GM23338 (cell line): ENCODE measurements around the gene GPSM1. TPM values are rescaled to one million over a fixed set of nuclear protein-coding genes. Genes with fewer than 3 reads are reported as not detected.

Experiments used
- ATAC-seq: fragments of 200-7000 bp; cut with Tn5 transposase; 3 replicates; pipeline ENCODE4 v1.9.1; 2020
- DNase-seq: peaks from one replicate; pipeline ENCODE4 v3.0.0-alpha.2; 2015; ENCODE audit warnings: low spot score
- H2AFZ ChIP-seq: fragments of 200-600 bp; sonication (generic); 2 replicates; pipeline ENCODE4 v1.8.0; 2016; ENCODE audit warnings: antibody characterized with exemption, mild to moderate bottlenecking, moderate library complexity
- H3F3A ChIP-seq: fragments of 200-600 bp; sonication (generic); replicated peaks from 2 replicates; pipeline ENCODE4 v1.8.0; 2017; ENCODE audit warnings: antibody characterized with exemption, mixed run types, low read depth
- H3K27ac ChIP-seq: fragments of 200-600 bp; sonication (generic); 2 replicates; pipeline ENCODE4 v1.6.1; 2016; ENCODE audit warnings: low read depth
- H3K27me3 ChIP-seq: fragments of 200-600 bp; sonication (generic); 2 replicates; pipeline ENCODE4 v1.8.0; 2016; ENCODE audit warnings: mild to moderate bottlenecking, mixed run types, moderate library complexity; ENCODE audit not compliant: insufficient read depth
- H3K36me3 ChIP-seq: fragments of 200-600 bp; sonication (generic); 2 replicates; pipeline ENCODE4 v1.8.0; 2016; ENCODE audit warnings: mild to moderate bottlenecking; ENCODE audit not compliant: insufficient read depth
- H3K4me1 ChIP-seq: fragments of 200-600 bp; sonication (generic); 2 replicates; pipeline ENCODE4 v1.8.0; 2016; ENCODE audit warnings: mild to moderate bottlenecking, moderate library complexity; ENCODE audit not compliant: insufficient read depth
- H3K4me2 ChIP-seq: fragments of 200-600 bp; sonication (generic); 2 replicates; pipeline ENCODE4 v1.7.1; 2017; ENCODE audit warnings: mixed run types
- H3K4me3 ChIP-seq: fragments of 200-600 bp; sonication (generic); 2 replicates; pipeline ENCODE4 v1.6.1; 2016; ENCODE audit warnings: mixed run types
- H3K79me2 ChIP-seq: fragments of 200-600 bp; sonication (generic); replicated peaks from 2 replicates; pipeline ENCODE4 v1.8.0; 2017; ENCODE audit warnings: mild to moderate bottlenecking; ENCODE audit not compliant: insufficient read depth
- H3K9me2 ChIP-seq: fragments of 200-600 bp; sonication (generic); 2 replicates; pipeline ENCODE4 v1.8.0; 2017; ENCODE audit not compliant: insufficient read depth
- H4K20me1 ChIP-seq: fragments of 200-600 bp; sonication (generic); replicated peaks from 2 replicates; pipeline ENCODE4 v1.8.0; 2017; ENCODE audit warnings: mild to moderate bottlenecking; ENCODE audit not compliant: insufficient read depth
- H3K27ac Mint-ChIP-seq: 2 replicates; pipeline ENCODE4 v1.8.0; 2020; ENCODE audit warnings: inconsistent platforms, mild to moderate bottlenecking, moderate library complexity, mixed read lengths
- H3K27me3 Mint-ChIP-seq: 3 replicates; pipeline ENCODE4 v1.8.0; 2022; ENCODE audit warnings: low read depth, mild to moderate bottlenecking, moderate library complexity, mixed read lengths, inconsistent platforms; ENCODE audit not compliant: insufficient read depth, poor library complexity
- H3K36me3 Mint-ChIP-seq: 3 replicates; pipeline ENCODE4 v1.8.0; 2021; ENCODE audit warnings: low read depth, mild to moderate bottlenecking, inconsistent platforms, moderate library complexity, mixed read lengths
- H3K4me1 Mint-ChIP-seq: 3 replicates; pipeline ENCODE4 v1.8.0; 2020; ENCODE audit warnings: mild to moderate bottlenecking, inconsistent platforms, mixed read lengths
- H3K4me3 Mint-ChIP-seq: 3 replicates; pipeline ENCODE4 v1.8.0; 2021; ENCODE audit warnings: moderate library complexity, mild to moderate bottlenecking, inconsistent platforms, mixed read lengths
- H3K9me3 Mint-ChIP-seq: 3 replicates; pipeline ENCODE4 v1.8.0; 2020; ENCODE audit warnings: moderate library complexity, mild to moderate bottlenecking, inconsistent platforms, mixed read lengths
- CREB1 ChIP-seq: fragments of 250-450 bp; sonication (Bioruptor Pico); IDR thresholded peaks from 2 replicates; pipeline ENCODE4 v1.5.0; 2020; ENCODE audit warnings: low read depth, mild to moderate bottlenecking, moderate library complexity
- EZH2 ChIP-seq: fragments of 200-600 bp; sonication (generic); IDR thresholded peaks from one replicate; pipeline ENCODE4 v1.8.0; 2017; ENCODE audit warnings: antibody characterized with exemption, mild to moderate bottlenecking, low read depth; ENCODE audit not compliant: unreplicated experiment
- EZH2phosphoT487 ChIP-seq: fragments of 200-600 bp; sonication (generic); IDR thresholded peaks from one replicate; pipeline ENCODE4 v1.8.1; 2018; ENCODE audit warnings: antibody characterized with exemption; ENCODE audit not compliant: unreplicated experiment
- JUNB ChIP-seq: IDR thresholded peaks from one replicate; pipeline ENCODE4 v1.6.1; 2016; ENCODE audit warnings: antibody characterized with exemption; ENCODE audit not compliant: unreplicated experiment
- NANOG ChIP-seq: IDR thresholded peaks from 2 replicates; pipeline ENCODE4 v1.6.1; 2016; ENCODE audit warnings: antibody characterized with exemption, borderline replicate concordance
- POLR2AphosphoS5 ChIP-seq: IDR thresholded peaks from 2 replicates; pipeline ENCODE4 v1.6.1; 2016; ENCODE audit warnings: antibody characterized with exemption, low read depth
- STAT1 ChIP-seq: IDR thresholded peaks from one replicate; pipeline ENCODE4 v1.6.1; 2016; ENCODE audit warnings: antibody characterized with exemption; ENCODE audit not compliant: unreplicated experiment
- ZNF114 ChIP-seq: fragments of 250-450 bp; sonication (Bioruptor Pico); IDR thresholded peaks from 2 replicates; pipeline ENCODE4 v1.5.0; 2020; ENCODE audit warnings: mild to moderate bottlenecking, moderate library complexity
- ZNF331 ChIP-seq: fragments of 250-450 bp; sonication (Bioruptor Pico); IDR thresholded peaks from 2 replicates; pipeline ENCODE4 v1.5.0; 2020; ENCODE audit warnings: low read depth, mild to moderate bottlenecking, moderate library complexity
- polyA plus RNA-seq: library from polyadenylated mRNA; unstranded; fragments of >200 nt; fragmentation: Nextera tagmentation; extraction: Ambion mirVana; gene quantifications from 2 replicates; pipeline ENCODE4 v1.2.1, GENCODE V29; 2016
- total RNA-seq: library from RNA; depleted of rRNA; stranded (reverse); fragments of >200 nt; shearing (Covaris generic); gene quantifications from 2 replicates; pipeline ENCODE4 v1.2.3, GENCODE V29; 2014
- TF ChIP-seq, protein P1 (sequence below): fragments of 250-450 bp; sonication (Bioruptor Pico); IDR thresholded peaks from 2 replicates; pipeline ENCODE4 v1.5.0; 2020; ENCODE audit warnings: mild to moderate bottlenecking, moderate library complexity
- TF ChIP-seq, protein P2 (sequence below): IDR thresholded peaks from one replicate; pipeline ENCODE4 v1.6.1; 2018; ENCODE audit warnings: antibody characterized with exemption; ENCODE audit not compliant: unreplicated experiment
- TF ChIP-seq, protein P3 (sequence below), 2 experiments: fragments of 200-600 bp in 1 of 2; sonication (generic) in 1 of 2; conservative IDR thresholded peaks; 2 replicates each; pipeline versions ENCODE4 v1.5.1 to v1.6.1; 2016 to 2017; ENCODE audit warnings: antibody characterized with exemption in 2 of 2, low read depth in 2 of 2, mild to moderate bottlenecking in 2 of 2, moderate library complexity in 1 of 2
- TF ChIP-seq, protein P4 (sequence below): IDR thresholded peaks from 2 replicates; pipeline ENCODE4 v1.6.1; 2016; ENCODE audit warnings: antibody characterized with exemption

GPSM1 gene
- total and polyA plus RNA-seq, 2 experiments from 2014 or later = 4.8 to 23.2 TPM

DNA sequence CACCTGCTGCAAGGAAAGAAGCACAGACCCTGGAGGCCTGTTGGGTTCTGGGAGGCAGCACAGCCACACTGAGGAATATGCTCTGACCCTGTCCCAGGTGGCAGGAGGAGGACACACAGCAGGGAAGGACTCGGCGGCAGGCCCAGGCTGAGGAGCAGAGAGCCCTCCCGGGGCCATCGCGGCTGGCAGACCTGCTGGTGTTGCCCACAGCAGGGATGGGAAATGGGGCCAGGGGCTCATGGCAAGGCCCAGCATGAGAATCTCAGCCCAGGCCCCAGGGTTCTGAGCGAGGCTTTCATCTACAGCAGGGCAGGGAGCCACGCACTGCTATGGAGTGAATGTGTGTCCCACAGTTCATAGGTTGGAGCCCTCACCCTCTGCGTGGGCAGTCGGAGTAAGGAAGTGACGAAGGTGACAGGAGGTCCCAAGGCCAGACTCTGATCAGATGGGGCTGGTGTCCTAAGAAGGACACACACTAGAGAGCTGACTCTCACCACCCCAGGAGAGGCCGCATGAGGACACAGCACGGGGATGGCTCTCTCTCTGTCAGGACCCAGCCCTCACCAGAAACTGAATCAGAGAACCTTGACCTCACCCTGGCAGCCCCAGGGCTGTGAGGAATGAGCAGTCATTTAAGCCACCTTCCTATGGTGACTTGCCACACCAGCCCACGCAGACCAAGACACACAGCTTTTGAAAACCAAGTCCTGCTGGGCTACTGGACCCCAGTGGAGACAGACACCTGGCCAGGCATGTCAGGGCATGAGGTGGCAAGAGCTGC, 10.3 kb upstream of the GPSM1 start:
- no peak overlapping the region for H2AFZ ChIP-seq
- no peaks in the 10 kb centered on the region for H3K27me3 ChIP-seq
- H3K27ac ChIP-seq = no peak overlapping the region
- H3K36me3 ChIP-seq = no peaks in the 10 kb centered on the region
- no peaks in the 10 kb centered on the region for H3K79me2 ChIP-seq
- no peak overlapping the region for H3K27ac Mint-ChIP-seq
- H3K36me3 Mint-ChIP-seq = no peaks in the 10 kb centered on the region; the same call in 2 of the 3 replicates
- DNase-seq (no peak), ATAC-seq (no peak)
- H3F3A ChIP-seq = no peaks in the 10 kb centered on the region
- no peak for TF ChIP-seq POLR2AphosphoS5
- TF ChIP-seq, protein P1, sequence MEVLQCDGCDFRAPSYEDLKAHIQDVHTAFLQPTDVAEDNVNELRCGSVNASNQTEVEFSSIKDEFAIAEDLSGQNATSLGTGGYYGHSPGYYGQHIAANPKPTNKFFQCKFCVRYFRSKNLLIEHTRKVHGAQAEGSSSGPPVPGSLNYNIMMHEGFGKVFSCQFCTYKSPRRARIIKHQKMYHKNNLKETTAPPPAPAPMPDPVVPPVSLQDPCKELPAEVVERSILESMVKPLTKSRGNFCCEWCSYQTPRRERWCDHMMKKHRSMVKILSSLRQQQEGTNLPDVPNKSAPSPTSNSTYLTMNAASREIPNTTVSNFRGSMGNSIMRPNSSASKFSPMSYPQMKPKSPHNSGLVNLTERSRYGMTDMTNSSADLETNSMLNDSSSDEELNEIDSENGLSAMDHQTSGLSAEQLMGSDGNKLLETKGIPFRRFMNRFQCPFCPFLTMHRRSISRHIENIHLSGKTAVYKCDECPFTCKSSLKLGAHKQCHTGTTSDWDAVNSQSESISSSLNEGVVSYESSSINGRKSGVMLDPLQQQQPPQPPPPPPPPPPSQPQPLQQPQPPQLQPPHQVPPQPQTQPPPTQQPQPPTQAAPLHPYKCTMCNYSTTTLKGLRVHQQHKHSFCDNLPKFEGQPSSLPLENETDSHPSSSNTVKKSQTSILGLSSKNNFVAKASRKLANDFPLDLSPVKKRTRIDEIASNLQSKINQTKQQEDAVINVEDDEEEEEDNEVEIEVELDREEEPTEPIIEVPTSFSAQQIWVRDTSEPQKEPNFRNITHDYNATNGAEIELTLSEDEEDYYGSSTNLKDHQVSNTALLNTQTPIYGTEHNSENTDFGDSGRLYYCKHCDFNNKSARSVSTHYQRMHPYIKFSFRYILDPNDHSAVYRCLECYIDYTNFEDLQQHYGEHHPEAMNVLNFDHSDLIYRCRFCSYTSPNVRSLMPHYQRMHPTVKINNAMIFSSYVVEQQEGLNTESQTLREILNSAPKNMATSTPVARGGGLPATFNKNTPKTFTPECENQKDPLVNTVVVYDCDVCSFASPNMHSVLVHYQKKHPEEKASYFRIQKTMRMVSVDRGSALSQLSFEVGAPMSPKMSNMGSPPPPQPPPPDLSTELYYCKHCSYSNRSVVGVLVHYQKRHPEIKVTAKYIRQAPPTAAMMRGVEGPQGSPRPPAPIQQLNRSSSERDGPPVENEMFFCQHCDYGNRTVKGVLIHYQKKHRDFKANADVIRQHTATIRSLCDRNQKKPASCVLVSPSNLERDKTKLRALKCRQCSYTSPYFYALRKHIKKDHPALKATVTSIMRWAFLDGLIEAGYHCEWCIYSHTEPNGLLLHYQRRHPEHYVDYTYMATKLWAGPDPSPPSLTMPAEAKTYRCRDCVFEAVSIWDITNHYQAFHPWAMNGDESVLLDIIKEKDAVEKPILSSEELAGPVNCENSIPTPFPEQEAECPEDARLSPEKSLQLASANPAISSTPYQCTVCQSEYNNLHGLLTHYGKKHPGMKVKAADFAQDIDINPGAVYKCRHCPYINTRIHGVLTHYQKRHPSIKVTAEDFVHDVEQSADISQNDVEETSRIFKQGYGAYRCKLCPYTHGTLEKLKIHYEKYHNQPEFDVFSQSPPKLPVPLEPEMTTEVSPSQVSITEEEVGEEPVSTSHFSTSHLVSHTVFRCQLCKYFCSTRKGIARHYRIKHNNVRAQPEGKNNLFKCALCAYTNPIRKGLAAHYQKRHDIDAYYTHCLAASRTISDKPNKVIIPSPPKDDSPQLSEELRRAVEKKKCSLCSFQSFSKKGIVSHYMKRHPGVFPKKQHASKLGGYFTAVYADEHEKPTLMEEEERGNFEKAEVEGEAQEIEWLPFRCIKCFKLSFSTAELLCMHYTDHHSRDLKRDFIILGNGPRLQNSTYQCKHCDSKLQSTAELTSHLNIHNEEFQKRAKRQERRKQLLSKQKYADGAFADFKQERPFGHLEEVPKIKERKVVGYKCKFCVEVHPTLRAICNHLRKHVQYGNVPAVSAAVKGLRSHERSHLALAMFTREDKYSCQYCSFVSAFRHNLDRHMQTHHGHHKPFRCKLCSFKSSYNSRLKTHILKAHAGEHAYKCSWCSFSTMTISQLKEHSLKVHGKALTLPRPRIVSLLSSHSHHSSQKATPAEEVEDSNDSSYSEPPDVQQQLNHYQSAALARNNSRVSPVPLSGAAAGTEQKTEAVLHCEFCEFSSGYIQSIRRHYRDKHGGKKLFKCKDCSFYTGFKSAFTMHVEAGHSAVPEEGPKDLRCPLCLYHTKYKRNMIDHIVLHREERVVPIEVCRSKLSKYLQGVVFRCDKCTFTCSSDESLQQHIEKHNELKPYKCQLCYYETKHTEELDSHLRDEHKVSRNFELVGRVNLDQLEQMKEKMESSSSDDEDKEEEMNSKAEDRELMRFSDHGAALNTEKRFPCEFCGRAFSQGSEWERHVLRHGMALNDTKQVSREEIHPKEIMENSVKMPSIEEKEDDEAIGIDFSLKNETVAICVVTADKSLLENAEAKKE (CRISPR knock-in tag) = no peak
- TF ChIP-seq, protein P2, sequence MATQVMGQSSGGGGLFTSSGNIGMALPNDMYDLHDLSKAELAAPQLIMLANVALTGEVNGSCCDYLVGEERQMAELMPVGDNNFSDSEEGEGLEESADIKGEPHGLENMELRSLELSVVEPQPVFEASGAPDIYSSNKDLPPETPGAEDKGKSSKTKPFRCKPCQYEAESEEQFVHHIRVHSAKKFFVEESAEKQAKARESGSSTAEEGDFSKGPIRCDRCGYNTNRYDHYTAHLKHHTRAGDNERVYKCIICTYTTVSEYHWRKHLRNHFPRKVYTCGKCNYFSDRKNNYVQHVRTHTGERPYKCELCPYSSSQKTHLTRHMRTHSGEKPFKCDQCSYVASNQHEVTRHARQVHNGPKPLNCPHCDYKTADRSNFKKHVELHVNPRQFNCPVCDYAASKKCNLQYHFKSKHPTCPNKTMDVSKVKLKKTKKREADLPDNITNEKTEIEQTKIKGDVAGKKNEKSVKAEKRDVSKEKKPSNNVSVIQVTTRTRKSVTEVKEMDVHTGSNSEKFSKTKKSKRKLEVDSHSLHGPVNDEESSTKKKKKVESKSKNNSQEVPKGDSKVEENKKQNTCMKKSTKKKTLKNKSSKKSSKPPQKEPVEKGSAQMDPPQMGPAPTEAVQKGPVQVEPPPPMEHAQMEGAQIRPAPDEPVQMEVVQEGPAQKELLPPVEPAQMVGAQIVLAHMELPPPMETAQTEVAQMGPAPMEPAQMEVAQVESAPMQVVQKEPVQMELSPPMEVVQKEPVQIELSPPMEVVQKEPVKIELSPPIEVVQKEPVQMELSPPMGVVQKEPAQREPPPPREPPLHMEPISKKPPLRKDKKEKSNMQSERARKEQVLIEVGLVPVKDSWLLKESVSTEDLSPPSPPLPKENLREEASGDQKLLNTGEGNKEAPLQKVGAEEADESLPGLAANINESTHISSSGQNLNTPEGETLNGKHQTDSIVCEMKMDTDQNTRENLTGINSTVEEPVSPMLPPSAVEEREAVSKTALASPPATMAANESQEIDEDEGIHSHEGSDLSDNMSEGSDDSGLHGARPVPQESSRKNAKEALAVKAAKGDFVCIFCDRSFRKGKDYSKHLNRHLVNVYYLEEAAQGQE = no peak
- no peak for TF ChIP-seq EZH2
- TF ChIP-seq ZNF331 (CRISPR knock-in tag) = no peak
- no peak for TF ChIP-seq JUNB
- TF ChIP-seq, protein P3, sequence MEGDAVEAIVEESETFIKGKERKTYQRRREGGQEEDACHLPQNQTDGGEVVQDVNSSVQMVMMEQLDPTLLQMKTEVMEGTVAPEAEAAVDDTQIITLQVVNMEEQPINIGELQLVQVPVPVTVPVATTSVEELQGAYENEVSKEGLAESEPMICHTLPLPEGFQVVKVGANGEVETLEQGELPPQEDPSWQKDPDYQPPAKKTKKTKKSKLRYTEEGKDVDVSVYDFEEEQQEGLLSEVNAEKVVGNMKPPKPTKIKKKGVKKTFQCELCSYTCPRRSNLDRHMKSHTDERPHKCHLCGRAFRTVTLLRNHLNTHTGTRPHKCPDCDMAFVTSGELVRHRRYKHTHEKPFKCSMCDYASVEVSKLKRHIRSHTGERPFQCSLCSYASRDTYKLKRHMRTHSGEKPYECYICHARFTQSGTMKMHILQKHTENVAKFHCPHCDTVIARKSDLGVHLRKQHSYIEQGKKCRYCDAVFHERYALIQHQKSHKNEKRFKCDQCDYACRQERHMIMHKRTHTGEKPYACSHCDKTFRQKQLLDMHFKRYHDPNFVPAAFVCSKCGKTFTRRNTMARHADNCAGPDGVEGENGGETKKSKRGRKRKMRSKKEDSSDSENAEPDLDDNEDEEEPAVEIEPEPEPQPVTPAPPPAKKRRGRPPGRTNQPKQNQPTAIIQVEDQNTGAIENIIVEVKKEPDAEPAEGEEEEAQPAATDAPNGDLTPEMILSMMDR (conservative IDR thresholded peaks at IDR 0.05; ENCODE audit: low read depth in 2 of 2) = no peak
- no peak for TF ChIP-seq ZNF114 (CRISPR knock-in tag)
- TF ChIP-seq EZH2phosphoT487 = no peak
- TF ChIP-seq, protein P4, sequence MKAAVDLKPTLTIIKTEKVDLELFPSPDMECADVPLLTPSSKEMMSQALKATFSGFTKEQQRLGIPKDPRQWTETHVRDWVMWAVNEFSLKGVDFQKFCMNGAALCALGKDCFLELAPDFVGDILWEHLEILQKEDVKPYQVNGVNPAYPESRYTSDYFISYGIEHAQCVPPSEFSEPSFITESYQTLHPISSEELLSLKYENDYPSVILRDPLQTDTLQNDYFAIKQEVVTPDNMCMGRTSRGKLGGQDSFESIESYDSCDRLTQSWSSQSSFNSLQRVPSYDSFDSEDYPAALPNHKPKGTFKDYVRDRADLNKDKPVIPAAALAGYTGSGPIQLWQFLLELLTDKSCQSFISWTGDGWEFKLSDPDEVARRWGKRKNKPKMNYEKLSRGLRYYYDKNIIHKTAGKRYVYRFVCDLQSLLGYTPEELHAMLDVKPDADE = no peak
- TF ChIP-seq STAT1 = no peak
- TF ChIP-seq CREB1 = no peak
- no peak for TF ChIP-seq NANOG
- no peaks in the 10 kb centered on the region for H3K4me1 ChIP-seq
- H4K20me1 ChIP-seq = no peaks in the 10 kb centered on the region
- H3K9me2 ChIP-seq = no peaks in the 10 kb centered on the region
- H3K4me1 Mint-ChIP-seq = no peaks in the 10 kb centered on the region
- no peak overlapping the region for H3K4me3 ChIP-seq
- H3K9me3 Mint-ChIP-seq = peaks cover 17% of the 10 kb centered on the region
- H3K4me2 ChIP-seq = no peak overlapping the region
- H3K4me3 Mint-ChIP-seq = no peak overlapping the region
- H3K27me3 Mint-ChIP-seq = peaks cover 9% of the 10 kb centered on the region
